Fibroblast of the conjunctiva (primary cell): ENCODE measurements around the gene FKBP14.
A peak's percentile ranks its signal among the peaks of the same experiment; 100 is the strongest.
"Not testable (repeated sequence)": the region's sequence is repeated elsewhere in the genome, so short reads cannot be mapped to it uniquely, and the experiment has no call there.

ENCODE experiments used
- DNase-seq: peaks from one replicate; pipeline ENCODE4 v3.0.0-alpha.2; 2010; ENCODE audit warnings: low read depth

The FKBP14 gene

DNA sequence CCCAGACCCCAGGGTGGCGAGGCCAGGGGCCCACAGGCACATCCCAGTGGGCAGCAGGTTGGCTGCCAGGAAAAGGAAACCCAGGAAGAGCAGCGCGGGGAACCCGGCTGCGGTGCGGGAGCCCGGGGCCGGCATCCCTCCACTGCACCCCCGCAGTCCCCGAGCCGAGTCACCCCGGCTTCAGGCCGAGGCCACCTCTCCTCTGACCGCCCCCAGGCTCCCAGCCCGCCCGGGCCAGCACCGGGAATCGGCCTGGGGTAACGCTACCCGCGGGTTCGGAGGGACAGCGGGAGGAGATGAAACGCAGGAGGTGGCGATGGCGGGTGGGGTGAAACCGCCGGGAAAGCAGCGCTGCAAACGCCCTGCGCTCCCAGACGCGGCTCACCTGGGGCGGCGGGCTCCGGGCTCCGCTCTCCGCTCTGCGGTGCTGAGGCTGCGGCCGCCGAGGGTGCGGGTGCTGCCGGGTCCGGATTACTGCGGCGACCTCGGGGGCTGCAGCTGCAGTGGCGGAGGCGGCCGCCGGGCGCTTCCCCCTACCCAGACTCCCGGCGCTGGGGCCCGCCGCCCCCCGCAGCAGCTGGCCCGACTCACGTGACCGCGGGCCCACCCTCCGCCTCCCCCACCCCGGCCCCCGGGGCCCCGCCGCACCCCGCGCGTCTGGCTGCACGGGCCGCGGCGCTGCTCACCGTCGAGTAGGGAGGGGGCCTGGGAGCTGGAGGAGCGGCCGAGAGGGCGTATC, 37.1 kb downstream of the FKBP14 start, which contains the start of gene SCRN1:
TSS of gene SCRN1 (minus strand) at position 545 of the 739 bp plus-strand sequence. CDS start 20,734 bp downstream, outside the sequence.
- peak; percentile 13 for DNase-seq

DNA sequence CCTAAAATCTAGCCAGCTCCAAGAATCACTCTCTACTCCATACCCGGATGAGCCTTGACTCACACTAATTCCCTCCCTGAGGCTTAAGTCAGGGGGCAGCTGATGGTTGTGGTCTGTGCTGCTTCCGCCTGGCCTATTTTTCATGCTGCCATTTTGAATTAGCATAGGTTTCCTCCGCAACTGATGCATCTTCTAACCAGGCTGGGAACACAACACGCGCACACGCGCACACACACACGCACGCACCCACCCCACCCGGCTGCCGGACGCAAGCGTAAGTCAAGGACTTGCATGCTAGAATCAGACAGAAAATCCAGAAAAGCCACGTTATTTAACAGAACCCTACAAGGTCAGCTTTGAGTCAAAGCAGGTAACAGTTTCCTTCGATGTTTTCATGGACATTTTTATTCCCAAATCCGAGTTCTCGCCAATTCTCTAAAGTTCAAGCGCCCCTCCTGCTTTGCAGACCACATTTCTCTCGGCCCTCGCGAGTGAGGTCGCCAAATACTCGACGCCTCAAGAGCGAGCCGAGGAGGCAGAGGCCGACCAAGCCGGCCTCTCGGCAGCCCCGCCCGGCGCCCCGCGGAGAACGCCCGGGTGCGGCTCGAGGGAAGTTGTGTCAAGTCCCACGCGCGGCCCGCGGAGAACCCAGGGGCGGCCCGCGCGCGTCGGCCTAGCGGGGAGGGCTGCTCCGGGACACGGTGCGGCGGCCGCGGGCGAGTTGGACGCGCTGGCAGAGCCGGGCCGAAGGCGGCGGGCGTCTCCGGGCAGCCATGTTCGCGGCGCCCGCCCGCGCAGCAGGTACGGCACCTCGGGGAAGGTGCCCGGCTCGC, 37.9 kb downstream of the FKBP14 start:
- peak; percentile 56 for DNase-seq

DNA sequence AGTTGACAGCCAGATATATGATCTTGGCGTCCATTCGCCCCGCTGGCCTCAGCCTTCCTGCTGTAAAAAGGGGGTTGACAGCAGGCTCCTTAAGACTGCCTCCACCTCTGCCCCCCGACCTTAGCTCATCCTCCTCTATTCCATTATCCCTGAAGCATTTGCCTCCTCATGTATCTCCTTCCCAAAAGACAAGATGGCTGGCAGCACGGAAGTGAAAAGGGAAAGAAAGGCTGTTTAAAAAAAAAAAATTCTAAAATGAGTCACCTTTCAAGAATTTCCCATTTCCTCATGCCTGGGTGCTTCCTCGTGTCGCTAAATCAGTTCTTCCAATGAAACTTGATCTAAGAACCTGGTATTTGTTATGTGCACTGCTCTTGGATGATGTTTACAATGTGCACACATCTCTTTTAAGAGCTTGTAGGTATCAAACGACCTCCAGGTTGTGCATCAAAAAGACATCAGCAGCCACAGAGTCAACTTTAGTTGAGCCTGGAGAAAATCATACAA, 38.6 kb downstream of the FKBP14 start:
- peak; percentile 79 for DNase-seq

DNA sequence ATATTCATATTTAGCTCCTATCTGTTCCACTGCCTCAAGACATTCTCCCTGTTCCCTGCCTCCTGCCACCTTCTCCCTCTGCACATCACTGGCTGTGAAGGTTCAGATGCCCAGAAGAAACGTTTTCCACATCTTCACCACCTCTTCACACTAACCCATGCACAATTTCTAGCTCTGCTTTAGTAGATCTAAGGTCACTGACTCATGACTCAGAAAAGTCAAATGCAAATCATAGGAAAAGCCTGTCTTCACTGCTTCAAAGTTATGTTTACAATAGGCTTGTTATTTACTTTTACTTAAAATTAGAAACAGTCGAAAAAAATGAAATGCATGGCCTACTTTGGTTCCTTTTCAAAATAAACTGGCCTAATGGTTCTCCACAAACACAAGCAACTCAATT, 39.4 kb downstream of the FKBP14 start:
- DNase-seq, result no peak

DNA sequence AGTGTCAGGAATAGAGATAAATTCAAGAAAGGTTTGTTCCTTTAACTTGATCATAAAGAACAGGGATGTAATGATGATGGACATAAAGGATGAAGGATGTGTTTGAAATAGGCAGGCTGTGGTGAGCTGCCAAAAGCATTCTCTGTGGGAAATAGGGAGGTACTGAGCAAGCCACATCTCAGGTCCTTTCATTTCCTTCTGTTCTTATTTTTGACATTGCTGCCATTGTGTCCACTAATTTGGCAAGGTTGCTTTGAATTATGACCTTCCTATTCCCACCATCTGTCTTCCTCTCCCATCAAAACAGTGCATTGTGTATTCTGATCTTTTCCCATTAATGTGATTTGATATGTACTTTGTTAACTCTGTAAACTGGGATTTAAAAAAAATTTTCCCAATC, 46.4 kb downstream of the FKBP14 start:
- no peak for DNase-seq

DNA sequence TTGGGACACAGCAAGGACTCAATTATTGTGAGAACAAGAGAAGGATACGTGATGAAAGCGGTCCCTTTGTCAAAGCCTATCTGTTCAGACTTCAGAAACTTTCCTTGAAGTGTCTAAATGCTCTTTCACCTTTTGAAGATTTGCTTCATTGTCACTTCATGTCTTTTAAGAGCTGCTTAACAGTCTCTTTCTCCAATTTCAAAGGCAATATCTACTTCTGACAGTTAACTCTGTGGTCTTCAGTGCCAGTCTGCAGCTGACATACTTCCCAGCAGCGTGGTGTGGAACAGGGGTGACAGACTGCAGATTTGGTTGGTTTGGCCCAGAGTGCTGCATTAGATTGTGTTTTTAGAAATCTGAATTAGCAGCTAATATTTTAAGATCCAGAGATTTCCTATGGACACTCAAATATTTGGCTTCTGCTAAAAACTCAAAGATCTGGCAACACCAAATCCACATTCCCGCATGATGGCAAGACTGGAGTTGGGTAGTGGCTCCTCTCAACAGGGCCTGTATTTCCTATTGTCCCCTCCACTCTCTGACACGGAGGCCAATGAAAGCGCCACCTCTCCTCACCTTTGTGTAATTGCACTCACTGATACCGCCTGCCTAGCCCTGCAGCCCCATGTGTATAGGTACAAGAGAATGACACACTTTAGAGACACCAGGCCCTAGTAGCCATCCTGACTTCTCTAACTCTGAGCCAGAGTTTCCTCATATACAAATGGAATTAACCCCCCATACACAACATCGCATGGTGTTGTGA, 48.4 kb downstream of the FKBP14 start:
- no peak for DNase-seq

DNA sequence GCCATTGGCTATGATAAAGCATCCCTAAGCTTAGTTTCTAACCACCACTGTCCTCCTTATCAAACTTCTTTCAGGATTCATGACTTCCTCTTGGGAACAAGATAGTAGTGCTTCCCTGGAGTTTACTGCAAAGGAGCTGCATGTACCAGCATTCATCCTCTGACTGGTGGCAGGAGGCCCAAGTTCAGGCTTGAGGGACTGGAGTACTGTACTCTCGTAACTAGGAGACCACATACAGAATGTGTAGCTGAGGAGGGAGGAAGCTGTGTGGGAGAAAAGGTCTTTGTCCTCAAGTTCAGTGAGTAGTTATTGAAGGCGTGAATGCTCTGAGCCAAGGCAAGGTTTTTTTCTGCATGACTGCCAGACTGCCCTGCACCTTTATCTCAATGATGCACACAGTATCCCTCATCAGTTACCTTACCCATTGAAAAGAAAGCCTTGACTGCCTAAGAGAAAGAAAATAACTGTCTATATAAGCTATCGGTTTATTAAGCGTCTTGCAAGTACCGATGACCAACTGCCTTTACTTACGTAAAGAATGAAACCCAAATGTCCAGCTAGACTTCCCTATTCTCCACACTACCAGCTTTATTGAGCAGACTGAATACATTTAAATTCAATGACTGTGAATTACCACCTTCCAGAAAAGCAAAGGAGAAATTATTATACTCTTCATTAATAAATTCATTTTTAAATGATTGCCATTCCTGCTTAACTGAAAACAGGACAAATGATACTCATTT, 49.7 kb downstream of the FKBP14 start:
- DNase-seq, result no peak

DNA sequence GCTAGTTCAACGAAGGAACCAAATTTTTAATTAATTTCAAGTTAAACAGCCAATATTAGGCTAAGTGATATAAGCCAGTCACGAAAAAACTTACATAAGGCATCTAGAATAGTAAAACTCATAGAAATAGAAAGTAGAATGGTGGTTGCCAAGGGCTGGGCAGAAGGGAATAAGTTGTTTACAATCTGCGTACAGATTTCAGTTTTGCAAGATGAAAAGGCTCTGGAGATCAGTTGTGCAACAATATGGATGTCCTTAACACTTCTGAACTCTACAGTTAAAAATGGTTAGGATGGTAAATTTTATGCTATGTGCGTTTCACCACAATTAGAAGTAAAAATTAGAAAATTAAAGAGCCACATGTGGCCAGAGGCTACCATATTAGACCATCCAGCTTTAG, 50.2 kb downstream of the FKBP14 start:
- no peak for DNase-seq

DNA sequence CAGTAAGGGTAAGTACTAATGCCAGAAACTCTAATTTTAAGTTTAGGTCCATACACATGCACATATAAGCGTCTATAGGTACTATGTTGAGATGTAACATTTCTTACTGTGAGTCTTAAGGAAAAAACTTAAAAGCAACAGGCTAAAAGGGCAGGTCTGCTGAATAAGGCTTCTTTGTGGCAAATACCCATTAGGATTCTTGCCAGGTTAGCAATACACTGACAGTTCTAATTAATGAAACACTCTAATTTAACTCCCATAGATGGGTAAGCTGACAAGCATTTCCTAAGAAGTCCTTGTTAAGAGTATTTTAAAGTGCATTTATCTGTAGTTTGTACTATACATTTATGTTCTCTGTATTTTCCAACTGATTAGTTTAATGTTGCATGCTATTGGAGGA, 50.9 kb downstream of the FKBP14 start:
- DNase-seq, result no peak

DNA sequence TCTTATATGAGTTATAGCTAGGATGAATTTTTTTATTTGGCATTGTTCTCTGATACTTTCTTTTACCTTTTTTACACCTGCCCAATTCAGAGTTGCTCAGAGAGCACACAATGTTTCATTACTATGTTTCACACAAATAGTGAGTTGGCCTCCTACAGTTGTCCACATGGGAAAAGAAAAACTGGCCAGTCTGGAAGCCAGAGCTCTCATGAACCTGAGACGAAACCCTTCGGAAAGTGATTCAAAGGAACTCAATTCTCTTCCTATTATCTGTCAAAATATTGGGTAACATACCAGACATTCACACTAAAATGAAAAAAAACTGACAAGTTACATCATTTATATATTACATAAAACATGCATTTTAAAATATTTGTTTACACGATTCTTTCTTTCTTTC, 52.2 kb downstream of the FKBP14 start:
- DNase-seq, result no peak

DNA sequence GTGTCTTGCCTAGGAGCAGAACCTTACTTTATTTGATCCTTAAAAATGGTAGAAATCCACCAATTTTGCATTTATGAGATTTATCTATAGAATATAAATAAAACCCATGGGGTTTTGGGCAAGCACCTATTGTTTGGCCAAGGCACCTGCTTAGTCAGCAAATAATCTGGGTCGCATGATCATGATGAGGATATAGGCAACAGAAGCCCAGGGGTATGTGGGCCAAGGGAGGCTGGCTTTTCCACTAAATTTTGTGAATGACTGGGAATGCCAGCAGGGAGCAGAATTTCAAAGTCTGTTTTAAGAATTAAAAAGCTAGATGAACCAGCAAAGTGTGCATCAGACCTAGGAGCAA, 54.2 kb downstream of the FKBP14 start:
- DNase-seq, result no peak

DNA sequence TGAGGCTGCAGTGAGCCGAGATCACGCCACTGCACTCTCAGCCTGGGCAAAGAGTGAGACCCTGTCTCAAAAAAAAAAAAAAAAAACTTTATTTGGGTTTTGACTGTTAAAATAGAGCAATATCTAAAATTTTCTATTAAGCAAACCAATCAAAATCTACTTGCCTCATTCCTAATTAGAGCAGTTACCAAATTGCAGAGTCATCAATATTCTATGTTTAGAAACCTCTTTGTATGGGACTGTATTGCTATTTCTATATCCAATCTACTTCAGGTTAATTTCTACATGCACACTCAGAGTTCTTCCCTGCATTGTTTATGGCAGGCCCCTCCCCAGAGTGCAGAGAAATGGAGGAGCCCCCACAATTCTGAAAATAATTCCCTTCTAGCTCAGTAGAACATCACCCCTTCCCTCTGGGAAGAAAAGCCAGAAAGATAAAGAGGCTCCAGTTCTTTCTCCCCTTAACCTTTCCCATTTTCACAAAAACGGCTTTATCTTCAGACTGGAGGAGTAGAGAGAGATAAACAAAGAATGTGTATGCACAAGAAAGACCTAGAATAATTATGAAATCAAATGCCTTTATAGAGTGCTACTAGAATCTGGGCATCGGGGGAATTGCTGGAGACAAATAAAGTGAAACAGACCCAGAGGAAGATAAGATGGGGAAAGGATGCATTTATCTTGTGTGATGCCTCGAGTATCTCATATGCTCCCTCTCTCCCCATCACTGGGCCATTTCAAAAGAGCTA, 54.8 kb downstream of the FKBP14 start:
- no peak for DNase-seq

DNA sequence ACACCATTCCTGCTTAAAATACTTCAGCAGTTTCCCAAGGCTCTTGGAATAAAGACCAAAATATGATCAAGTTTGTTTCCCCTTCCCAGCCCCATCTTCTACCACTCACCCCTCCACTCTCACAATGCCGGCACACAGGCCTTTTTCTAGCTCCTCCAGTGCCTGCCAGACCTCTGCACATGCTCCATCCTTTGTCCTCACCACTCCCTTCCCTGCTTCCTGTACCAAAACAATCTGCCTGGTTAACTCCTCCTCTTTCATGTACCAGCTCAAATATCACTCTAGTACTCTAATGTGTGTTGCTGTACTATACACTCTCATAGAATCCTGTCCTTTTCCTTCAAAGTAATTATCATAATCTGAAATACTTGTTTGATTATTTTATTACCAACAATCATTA, 56.3 kb downstream of the FKBP14 start:
- no peak for DNase-seq

DNA sequence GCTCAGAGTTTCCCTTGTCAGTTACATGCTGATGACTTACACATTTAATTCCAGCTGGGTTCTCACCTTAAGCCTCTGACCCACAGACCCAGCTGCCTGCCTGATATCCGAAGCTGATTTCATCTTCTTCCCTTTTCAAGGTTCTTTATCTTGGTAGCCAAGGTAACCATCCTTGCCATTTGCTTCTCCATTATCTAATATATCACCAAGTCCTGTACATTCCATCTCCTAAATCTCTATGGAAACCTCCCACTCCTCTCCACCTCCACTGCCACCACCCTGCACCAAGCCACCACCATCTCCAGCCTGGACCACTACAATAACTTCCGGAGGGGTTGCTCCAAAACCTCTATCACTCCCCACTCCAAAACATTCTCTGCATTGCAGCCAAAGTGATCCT, 56.8 kb downstream of the FKBP14 start:
- no peak for DNase-seq

DNA sequence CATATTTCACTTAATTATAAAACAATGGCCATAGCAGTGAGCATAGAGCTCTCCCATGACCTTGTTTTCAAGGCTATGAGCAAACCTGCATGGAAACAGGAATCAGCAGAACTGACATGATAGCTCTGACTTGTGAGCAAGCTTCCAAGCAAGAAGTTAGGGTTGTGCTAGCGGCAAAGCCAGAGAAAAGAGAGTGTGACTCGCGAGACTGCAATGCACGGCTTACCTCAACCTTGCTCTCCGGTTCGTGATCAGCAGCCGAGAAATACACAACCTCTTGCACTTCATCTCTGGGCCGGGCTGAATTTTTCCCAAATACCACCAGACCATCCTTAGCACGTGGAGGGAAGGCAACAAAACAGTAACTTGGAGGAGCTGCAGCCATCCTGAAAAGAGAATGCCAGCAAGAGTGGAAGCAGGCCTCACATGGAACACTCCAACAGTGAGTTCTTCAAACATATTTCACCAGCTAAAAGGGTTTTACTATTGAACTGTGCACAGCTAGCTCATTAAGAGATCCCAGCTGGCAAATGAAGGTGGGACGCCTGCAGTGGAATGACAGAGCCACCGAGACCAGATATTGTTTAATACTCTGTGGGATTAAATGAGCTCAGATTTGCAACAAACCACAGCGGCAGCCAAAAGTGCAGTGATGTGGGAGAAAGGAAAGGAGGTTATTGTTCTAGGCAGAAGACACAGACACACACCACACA, 57.7 kb downstream of the FKBP14 start:
- DNase-seq, result no peak

DNA sequence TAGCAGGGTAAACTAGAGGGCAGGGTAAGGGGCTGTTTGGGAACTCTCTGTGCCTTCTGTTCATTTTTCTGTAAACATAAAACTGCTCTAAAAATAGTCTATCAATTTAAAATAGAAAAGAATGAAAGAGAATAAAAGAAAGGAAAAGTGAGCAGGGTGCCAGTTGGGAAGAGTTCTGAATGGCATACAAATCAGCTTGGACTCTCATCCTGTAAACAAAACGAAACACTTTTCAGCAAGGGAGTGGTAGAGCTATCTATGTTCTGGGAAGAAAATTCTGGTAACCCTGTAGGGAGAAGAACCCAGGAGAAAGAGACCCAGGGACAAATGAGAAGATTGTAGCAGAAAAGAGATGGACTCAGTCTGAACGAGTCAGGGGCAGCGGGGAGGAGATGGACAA, 61.5 kb downstream of the FKBP14 start:
- no peak for DNase-seq

DNA sequence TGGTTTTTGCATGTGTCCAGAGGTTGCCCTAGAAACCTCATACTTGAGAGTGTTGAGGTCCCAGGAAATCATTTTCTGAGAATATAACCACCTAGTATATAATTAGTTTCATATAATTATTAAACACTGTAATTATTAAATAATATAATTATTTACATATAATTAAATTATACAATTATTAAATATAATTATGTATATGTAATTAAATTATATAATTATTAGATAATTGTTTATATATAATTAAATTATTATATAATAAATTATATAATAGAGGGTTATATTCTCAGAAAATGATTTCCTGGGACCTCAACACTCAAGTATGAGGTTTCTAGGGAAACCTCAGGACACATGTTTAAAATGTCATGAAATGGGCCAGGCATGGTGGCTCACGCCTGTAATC, 64.5 kb downstream of the FKBP14 start:
- DNase-seq, result no peak

DNA sequence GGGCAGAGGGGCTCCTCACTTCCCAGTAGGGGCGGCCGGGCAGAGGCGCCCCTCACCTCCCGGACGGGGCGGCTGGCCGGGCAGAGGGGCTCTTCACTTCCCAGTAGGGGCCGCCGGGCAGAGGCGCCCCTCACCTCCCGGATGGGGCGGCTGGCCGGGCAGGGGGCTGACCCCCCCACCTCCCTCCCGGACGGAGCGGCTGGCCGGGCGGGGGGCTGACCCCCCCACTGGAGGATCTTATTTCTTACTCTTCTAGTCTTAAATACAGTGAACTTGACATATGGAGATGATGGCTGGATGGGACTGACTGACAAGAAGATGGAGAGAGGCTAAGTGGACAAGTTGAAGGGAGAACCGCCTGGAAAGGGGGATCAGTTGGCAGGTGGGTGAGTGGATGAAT, 64.9 kb downstream of the FKBP14 start:
- DNase-seq, result not testable (repeated sequence)
